ENCODE data around the gene IQSEC1.

IQSEC1 gene

DNA sequence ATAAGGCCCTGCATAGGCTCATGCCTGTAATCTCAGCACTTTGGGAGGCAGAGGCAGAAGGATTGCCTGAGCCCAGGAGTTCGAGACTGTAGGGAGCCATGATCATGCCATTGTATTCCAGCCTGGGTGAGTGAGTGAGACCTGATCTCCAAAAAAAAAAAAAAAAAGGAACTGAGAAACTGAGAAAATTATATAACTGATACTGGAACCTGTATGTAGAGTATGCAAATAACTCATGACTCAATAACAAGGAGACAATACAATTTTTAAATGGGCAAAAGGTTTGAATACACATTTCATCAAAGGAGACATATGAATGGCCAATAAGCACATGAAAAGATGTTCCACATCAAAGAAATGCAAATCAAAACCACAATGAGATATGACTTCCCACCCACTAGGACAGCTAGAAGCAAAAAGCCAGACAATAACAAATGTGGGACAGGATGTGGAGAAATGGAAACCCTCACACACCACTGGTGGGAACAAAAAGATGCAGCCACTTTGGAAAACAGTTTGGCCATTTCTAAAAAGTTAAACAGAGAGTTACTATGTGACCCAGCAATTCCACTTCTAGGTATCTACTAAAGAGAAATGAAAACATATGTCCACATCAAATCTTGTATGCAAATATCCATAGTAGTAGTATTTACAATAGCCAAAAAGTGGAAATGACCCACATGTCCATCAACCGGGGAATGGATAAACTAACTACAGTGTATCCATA lies 70.7 kb downstream of the IQSEC1 start:
- no peak for DNase-seq (ENCODE audit: low read depth in 2 of 2)

DNA sequence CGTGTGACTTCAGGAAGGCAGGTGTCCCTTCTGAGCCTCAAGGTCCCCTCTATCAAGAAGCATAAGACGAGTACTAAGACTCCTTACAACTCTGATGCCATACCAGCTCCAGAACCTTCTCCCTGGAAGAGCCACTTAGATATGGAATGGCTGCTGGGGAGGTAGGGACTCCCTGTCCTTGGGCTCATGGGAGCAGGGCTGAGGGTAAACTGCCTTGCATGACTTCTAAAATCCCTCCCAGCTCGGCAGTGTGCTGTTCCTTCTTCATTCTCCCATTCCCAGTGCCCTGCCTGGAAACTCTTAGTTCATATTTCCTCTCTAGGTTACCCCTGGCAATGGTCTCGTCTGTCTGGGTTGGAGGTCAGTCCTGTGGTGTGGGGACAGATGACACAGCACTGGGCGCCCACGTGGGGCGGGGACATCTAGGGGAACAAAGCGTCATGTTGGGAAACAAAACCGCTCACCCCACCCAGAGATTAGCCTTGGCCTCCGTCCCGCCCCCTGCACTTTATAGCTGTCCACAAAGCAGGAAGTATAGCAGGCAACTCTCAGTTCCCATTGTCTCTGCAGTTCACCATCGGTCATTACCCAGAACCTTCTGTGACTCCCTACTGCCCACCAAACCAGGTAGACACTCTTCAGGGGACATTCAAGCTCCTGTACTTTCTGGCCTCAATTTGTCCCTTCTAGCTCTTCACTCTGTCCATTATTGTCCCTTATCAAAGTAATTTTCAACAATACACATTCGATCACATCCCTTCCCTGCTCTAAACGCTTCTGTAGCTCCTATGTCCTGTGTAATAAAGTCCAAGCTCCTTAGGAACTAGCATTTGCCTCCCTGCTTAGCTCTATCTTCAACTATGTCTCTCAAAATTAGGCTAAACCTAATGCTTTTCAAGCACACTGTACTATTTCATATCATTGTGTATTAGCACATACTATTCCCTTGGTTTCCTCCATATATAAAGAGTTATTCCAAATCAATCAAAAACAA lies 73.8 kb downstream of the IQSEC1 start:
- DNase-seq (ENCODE audit: low read depth in 2 of 2) = no peak

DNA sequence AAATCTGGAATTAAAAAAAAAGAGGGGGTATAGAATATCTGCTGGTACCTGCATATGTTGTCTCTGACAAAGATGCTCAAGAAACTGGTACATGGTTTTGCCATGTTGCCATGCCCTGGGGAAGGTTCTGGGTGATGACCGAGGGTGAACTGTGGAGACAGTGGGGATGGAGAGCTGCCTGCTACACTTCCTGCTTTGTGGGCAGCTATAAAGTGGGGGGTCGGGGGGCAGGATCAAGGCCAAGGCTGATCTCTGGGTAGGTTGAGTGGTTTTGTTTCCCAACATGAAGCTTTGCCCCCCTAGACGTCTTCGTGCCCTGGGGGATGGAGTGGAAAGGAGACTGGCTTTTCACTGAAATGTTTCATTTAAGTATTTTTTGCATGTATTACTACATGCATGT lies 74.6 kb downstream of the IQSEC1 start:
- no peak for DNase-seq (ENCODE audit: low read depth in 2 of 2)

DNA sequence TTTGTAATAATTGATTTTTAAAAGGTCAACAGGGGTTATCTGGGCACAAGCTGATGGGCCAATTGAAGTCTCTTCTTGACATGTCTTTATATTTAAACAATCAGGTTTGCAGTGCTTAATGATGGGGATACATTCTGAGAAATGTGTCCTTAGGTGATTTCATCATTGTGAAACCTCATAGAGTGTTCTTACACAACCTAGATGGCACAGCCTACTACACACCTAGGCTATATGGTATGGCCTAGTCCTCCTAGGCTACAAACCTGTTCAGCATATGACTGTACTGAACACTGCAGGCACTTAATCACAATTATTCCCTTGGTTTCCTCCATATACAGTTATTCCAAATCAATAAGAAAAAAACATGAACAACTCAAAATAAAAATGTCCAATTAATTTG lies 75.8 kb downstream of the IQSEC1 start:
- no peak for DNase-seq (ENCODE audit: low read depth in 2 of 2)

DNA sequence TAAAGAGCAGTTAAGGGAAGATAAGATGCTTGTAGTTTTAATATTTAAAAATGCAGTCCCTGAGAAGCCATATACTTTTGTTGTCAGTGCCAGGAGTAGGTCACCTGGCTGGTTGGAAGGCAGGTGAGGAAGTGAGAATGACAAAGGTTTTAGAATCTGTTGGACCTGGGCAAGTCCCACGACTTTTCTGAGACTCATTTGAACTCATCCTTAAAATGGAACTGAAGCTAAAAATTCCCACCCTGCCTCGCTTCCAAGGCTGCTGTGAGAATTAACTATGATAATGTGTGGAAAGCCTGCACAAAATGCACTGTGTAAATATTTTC lies 77.1 kb downstream of the IQSEC1 start:
- no peak for DNase-seq (ENCODE audit: low read depth in 2 of 2)

DNA sequence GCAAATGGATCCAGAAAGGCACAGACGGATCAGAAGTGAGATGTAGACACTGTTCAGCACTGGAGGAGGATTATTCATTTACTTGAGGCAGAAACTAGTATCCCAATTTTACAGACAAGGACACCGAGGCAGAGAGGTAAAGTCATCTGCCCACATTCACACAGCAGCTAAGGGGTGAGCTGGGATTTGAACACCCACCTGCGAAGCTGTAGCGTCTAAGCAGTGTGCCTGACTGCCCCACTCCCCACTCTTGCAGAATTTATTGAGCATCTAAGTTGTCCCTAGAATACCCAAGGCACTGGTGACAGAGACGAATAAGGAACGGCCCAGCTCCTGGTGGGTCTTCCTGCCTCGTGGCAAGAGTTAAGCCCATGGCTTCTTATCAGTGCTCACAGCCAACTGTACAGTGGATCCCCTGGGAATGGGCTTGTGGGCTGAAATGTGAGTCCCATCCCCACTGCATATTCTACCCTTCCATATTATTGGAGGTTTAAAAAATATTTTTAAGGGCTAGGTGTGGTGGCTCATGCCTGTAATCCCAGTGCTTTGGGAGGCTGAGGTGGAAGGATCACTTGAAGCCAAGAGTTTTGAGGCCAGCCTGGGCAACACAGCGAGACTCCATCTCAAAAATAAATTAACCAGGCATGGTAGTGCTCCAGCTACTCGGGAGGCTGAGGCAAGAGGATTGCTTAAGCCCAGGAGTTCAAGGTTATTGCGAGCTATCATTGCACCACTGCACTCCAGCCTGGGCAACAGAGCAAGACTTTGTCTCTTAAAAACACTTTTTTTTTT lies 77.6 kb downstream of the IQSEC1 start:
- no peak for DNase-seq (ENCODE audit: low read depth in 2 of 2)

DNA sequence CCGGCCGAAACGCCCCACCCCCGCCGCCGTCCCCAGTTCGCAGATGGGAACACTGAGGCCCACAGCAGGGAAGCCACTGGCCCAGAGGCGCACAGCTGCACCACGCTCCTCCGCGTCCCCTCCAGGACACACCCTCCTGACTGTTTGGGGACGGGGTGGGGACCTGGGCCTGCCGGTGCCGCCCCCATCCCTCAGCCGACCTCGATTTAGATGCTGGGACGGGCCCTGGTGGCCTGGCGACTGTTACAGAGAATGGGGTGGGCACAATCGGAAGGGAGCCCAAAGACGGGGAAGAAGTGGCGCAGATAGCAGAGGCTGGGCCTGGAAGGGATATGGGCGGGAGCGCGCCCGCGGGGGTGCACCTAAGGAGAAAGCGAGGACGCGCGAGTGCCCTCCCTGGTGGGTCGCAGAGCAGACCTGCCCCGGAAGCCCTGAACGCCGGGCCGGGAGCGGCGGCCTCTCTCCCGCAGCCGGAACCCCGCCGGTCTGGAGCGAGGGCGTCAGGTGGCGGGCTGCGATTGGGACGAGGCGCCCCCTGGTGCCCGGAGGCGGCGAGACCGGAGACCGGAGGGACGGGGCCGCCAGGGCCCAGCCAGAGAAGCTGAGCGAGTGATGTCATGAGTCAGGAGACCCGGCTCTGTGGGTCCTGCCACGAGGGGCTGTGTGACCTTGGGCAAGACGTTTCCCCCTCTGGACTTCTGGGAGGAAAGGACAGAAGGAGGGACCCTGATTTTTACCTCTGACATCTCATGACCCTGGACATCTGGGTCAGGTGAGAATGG lies 78.4 kb downstream of the IQSEC1 start:
- peak; percentile 69 to 85 for DNase-seq (ENCODE audit: low read depth in 2 of 2)

DNA sequence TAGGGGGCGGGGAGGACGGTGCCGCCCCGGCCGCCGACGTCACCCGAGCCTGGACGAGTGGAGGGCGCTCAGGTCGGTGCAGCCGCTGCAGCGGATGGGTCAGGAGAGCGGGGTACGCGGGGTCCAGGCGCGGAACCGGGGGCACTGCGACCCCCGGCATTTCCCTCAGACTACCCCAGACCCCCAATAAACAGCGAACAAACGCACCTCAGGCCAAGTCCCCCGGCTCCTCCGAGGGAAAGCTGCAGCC lies 78.9 kb downstream of the IQSEC1 start:
- no peak for DNase-seq (ENCODE audit: low read depth in 2 of 2)

DNA sequence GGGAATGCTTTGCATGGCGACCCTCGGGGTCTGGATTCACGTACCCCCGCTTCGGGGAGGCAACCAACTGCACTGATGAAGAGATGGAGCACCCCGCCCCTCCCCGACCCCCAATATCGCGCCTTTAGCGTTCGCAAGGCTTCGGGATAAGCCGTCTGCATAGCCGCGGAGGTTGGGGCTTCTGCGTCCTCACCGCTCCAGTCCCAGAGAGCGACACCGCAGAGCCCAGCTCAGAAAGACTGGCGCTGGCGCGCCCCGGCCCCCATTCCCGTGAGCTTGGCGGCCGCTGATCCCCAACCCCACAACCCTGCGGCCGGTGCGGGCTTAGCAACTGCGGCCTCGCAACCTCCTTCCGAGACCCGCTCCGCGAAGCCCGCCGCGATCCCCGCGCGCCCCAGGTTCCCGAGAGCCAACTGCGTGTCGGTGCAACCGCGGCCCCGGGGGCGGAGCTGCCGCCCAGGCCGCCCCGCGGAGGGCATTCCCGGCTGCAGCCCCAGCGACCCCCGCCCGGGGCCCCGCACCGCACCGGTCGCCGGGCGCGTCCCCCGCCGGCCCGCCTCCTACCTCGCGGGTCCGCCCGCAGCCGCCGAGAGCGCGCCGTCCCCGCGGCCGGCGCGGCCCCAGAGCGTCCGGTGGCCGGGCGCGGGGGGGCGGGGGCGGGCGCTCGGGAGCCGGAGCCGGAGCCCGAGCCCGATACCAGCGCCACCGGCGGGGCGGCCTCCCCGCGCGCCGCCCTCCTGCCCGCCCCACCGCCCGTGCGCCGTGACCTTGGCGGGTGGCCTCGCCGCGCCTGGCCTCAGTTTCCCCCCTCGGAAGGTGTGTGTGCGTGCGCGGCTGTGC lies 79.5 kb downstream of the IQSEC1 start:
- DNase-seq (ENCODE audit: low read depth in 2 of 2) = no peak

DNA sequence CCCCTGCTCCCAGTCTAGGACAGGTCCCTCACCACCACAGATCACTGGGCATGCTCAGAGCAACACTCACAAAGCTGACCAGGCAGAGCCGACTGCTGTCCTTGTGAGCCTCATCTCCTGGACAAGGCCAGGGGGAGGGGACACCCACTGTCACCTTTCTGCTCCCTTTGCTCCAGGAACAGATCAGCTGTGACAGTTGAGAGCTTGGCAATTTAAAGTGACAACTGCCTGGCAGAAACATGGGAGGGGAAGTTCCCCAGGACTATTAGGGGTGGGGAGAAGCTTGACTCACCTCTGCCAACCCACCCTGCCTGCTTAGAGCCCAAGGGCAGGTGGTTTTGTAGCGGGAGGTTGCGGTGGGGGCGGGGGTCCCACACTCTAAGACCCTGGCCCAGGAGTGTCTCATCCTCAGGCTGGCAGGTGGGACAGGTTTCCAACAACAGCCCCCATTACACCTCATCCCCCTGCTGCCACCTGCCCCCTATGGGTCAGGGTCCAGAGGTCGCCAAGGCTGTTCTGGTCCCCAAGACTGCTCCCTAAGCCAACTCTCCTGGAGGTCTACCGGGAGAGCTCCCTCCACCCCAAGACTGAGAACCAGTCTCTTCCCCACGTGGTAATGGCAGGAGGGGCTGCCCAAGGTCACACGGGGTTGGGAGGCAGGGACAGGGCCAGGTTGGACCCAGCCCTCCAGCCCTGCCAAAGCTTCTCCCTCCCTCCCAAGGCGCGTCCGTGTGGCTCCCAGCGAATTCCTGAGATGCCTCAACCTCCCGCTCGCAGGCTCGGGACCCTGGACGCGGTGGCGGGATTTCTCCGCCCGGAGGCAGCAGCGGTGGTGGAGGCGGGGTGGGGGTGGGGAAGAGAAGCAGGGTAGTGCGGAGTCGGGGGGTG lies 80.4 kb downstream of the IQSEC1 start:
- no peak for DNase-seq (ENCODE audit: low read depth in 2 of 2)

DNA sequence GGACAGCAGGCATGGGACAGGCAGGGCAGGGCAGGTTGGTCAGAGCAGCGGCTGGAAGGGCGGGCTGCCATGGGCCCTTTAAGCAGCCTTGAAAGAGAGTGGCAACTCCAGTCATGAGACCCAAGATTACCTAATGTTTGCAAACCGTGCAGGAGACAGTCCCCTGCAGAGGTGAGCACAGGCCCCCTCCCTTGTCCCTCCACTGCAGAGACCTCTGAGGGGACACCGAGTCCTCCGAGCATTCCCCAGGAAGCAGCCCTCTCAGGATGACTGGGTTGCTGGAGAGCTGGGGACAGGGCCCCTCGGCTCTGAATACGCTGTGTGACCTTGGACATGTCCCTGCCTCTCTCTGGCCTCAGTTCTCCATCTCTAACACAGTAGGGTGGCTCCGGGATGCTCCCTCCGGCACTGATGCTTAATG lies 81.4 kb downstream of the IQSEC1 start:
- DNase-seq (ENCODE audit: low read depth in 2 of 2) = no peak

DNA sequence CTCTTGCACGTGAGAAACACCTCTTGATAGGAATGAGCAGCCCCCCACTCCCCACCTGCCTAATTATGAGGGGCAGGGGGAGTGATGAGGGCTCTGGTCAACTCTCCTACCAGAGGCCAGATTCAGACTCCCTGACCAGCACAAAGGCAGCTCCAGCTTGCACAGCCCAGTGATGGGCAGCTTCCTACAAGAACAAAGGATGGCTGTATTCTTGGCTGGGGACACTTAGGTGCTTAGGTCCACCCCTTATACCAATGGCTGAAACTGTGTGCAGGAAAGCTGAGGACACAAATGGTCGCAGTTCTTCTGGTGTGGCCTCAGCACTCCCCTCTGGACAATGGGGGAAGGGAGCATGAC lies 81.8 kb downstream of the IQSEC1 start:
- DNase-seq (ENCODE audit: low read depth in 2 of 2) = no peak

DNA sequence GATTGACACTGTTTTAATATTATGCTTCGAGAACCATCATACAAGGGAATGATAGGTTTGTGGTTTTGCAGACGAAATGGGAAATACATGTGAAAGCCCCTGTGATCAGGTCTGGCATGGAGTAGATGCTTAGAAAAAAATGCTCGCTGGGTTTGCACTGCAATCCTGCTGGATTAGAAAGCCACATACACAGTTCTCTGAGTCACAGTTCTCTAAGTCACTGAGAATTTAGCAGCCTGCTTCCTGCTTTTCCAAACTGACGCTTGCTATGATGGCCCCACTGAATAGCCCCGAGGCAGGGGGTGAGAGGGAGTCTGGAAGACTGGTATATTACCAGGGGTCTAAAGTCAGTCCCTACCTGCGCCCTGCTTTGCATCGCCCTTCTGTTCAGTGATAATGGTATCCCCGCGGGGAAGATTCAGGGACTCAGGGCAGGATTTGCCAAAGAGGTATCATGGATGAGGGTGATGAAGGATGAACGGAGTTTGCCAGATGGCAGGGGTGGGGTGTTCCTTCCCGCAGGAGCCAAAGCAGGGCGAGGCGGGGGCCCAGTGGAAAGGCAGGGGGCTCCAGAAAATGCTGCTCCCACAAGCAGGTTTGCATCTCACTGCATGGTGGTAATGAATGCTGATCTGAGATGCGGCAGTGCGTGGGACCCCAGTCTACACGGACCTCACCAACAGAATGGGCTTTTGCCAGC lies 82.3 kb downstream of the IQSEC1 start:
- no peak for DNase-seq (ENCODE audit: low read depth in 2 of 2)

DNA sequence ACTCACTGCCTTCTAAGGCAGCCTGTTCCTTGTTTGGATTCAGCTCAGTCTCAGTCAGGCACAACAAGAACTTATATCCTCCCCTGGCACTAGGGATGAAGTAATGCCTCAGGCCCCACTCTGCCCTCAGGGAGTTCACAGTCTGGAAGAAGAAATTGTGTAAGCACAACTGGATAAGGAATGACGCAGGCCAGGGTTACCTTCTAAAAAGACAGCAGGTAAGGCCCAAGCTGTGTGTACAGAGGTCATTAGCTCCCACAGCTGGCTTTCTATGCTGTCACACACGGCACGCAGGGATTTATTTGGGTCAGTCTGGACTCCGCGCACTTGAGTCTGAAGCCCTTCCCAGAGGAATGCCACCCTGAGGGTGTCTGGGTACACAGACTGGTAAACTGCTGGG lies 82.9 kb downstream of the IQSEC1 start:
- no peak for DNase-seq (ENCODE audit: low read depth in 2 of 2)

DNA sequence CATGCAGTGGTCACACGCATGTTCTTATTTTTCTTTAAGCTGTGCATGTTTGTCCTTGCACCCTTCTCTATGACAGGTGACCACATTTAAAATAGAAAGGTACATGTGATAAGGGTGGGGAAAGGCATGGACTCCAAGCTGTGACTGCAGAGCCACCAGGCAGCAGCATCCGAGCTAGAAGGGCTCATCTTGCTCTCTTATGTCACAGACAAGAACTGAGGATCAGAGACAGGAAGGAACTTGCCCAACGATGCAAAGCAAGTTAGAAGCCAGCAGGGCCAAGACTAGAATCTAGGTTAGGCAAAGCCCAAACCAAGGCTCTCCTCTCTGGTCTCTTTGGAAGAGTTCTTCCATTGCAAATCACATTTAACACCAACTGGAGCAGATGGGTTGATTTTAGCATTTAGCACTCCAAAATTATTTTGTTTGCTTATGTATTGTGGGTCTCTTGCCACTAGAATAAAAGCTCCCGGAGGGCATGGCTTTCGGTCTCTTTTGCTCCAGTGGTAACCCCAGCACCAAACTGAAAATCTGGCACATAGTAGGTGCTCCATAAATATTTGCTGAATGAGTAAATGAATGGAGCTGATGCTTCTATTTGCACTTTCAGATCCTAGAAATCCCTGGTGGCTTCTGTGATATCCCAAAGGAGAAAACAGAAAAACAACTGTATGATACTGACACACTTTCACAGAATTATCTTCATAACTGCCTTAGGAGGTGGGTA lies 84.3 kb downstream of the IQSEC1 start:
- DNase-seq (ENCODE audit: low read depth in 2 of 2) = no peak

DNA sequence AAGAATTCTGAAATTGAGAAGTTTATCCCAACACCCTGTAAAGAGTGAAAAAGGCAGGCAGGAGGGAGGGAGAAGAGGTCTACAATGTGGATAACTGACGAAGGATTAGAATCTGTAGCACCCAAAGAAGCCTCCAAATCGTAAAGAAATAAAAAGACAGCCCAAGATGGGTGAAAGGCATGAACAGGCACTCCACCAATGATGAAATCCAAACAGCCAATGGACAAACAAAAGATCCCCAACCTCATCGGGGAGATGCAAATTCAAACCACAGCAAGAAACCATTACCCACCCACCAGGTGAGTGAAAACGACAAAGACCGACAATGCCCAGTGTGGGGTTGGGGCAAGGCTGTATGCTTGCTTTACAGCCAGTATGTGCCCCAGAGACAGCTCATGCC lies 85.6 kb downstream of the IQSEC1 start:
- no peak for DNase-seq (ENCODE audit: low read depth in 2 of 2)

DNA sequence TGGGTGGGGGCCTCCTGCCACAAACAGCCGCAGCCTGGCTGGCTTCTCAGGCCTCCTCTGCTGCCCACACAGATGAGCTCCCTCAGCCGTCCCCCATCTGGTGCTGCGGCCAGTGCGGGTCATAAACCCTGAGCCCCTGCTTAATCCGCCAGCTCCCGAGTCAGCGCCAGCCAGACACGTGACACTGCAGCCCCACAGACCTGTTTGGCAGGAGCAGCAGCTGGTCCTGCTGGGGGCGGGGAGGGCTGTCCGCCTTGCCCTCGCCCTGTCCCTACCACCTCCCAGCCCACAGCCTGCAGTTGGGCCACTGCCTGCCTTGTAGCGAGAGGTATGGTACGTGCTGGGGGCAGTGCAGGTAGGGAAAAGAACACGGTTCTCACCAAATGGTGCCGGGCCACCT lies 86.2 kb downstream of the IQSEC1 start:
- no peak for DNase-seq (ENCODE audit: low read depth in 2 of 2)

DNA sequence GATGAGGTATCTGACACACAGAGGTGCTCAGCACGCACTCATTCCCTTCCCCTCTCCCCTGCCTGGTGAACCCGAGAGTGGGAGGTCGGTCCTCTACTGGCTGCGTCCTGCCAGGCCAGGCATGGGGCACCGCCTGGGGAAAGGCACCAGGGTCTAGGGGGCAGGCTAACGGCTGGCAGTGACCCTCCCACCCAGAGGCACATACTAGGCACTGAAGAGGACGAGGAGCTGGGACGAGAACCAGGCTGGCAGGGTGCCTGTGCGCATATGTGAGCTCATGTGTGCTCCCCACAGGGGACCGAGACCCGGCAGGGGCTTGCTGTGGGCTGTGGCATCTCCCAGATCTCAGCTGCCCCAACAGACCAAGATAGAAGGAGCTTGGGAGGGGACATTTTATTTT lies 86.7 kb downstream of the IQSEC1 start:
- DNase-seq (ENCODE audit: low read depth in 2 of 2) = no peak

DNA sequence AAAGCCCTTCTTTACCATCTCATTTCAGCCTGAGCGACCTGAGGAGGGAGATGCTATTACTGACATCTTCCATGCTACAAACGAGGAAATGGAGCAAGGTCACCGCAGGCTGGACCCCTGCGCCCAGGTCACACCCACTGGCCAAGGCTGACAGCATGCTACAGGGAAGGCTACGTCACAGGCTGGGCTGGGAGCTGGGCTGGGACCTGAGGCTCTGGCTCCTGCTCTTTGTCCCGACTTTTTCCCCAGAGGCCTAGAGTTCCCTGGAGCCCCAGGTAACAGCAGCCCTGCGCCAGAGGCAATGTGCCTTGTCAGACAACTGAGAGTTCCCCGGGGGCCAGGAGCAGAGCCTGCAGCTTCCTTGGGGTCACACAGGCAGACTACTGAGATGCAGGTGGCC lies 87.2 kb downstream of the IQSEC1 start:
- no peak for DNase-seq (ENCODE audit: low read depth in 2 of 2)
